Astrocyte of the spinal cord (primary cell): ENCODE data around the gene GNAT2.
A peak's percentile ranks its signal among the peaks of the same experiment; 100 is the strongest.

Experiments
- DNase-seq: peaks from one replicate; pipeline ENCODE4 v3.0.0; 2011; ENCODE audit warnings: low read depth, low spot score
- H3K4me3 ChIP-seq: 2 replicates; pipeline ENCODE4 v1.5.1; 2011; ENCODE audit warnings: low read depth, mild to moderate bottlenecking, low read length, moderate library complexity
- CTCF ChIP-seq: IDR thresholded peaks from 2 replicates; pipeline ENCODE4 v1.5.1; 2012; ENCODE audit warnings: low read depth, mild to moderate bottlenecking, low read length, inconsistent platforms
- in situ Hi-C: cut with HindIII; loops from 2 replicates; pipeline ENCODE4 v1.10.0; 2017; ENCODE audit warnings: low sequenced_read_pairs

Gene GNAT2

GRCh38 chr1:109628540-109629321 is 9.3 kb upstream of the GNAT2 start:
- peak; percentile 65 for DNase-seq
- no peak overlapping the region for H3K4me3 ChIP-seq
- TF ChIP-seq CTCF, result no peak
- in situ Hi-C loops, result no loop called here

GRCh38 chr1:109627692-109628399 is 8.4 kb upstream of the GNAT2 start:
- no peak for DNase-seq
- no peak for TF ChIP-seq CTCF
- in situ Hi-C loops, result no loop called here
- H3K4me3 ChIP-seq, result no peak overlapping the region

GRCh38 chr1:109626682-109627408 is 7.4 kb upstream of the GNAT2 start:
- in situ Hi-C loops, result no loop called here
- H3K4me3 ChIP-seq, result no peak overlapping the region
- TF ChIP-seq CTCF, result no peak

GRCh38 chr1:109625601-109626560 is 6.5 kb upstream of the GNAT2 start:
- no peak for TF ChIP-seq CTCF
- H3K4me3 ChIP-seq, result no peak overlapping the region
- in situ Hi-C loops, result no loop called here
- no peak for DNase-seq

More at GRCh38 chr1:109626682-109627408, 7.4 kb upstream of the GNAT2 start:
- no peak for DNase-seq

GRCh38 chr1:109625176-109625575 is 5.8 kb upstream of the GNAT2 start:
- in situ Hi-C loops, result no loop called here
- no peak for DNase-seq
- no peak overlapping the region for H3K4me3 ChIP-seq
- no peak for TF ChIP-seq CTCF
